DND-41 (cell line): ENCODE results near the gene RFLNA.

Source experiments
- ATAC-seq: fragments of 200-7000 bp; cut with Tn5 transposase; 3 replicates; pipeline ENCODE4 v1.9.1; 2021; ENCODE audit warnings: low read depth; ENCODE audit not compliant: insufficient read depth
- DNase-seq: peaks from one replicate; pipeline ENCODE4 v3.0.0-alpha.2; 2020
- H2AFZ ChIP-seq: 2 replicates; pipeline ENCODE4 v1.6.0; 2012; ENCODE audit warnings: low read depth, low read length
- H3K27ac ChIP-seq: 2 replicates; pipeline ENCODE4 v1.5.1; 2012; ENCODE audit warnings: low read length, inconsistent platforms
- H3K27me3 ChIP-seq: fragments of 200-600 bp; sonication (generic); 2 replicates; pipeline ENCODE4 v1.6.0; 2012; ENCODE audit warnings: low read length, mild to moderate bottlenecking, inconsistent platforms; ENCODE audit not compliant: insufficient read depth, poor library complexity
- H3K36me3 ChIP-seq: 2 replicates; pipeline ENCODE4 v1.5.1; 2012; ENCODE audit warnings: low read length, inconsistent platforms; ENCODE audit not compliant: insufficient read depth
- H3K4me1 ChIP-seq: 2 replicates; pipeline ENCODE4 v1.5.1; 2012; ENCODE audit warnings: mild to moderate bottlenecking, low read length; ENCODE audit not compliant: insufficient read depth
- H3K4me2 ChIP-seq: 2 replicates; pipeline ENCODE4 v1.6.0; 2012; ENCODE audit warnings: mild to moderate bottlenecking, moderate library complexity, low read length, inconsistent platforms; ENCODE audit not compliant: insufficient read depth
- H3K4me3 ChIP-seq, 2 experiments: fragments of 200-600 bp in 1 of 2; shearing (Covaris generic) in 1 of 2; 2 replicates each; pipeline ENCODE4 v1.5.1; 2012 to 2016; ENCODE audit warnings: inconsistent platforms in 2 of 2, low read length in 2 of 2, mild to moderate bottlenecking in 2 of 2, low read depth in 1 of 2, moderate library complexity in 1 of 2
- H3K79me2 ChIP-seq: 2 replicates; pipeline ENCODE4 v1.6.0; 2012; ENCODE audit warnings: low read length, inconsistent platforms; ENCODE audit not compliant: insufficient read depth
- H3K9ac ChIP-seq: 2 replicates; pipeline ENCODE4 v1.6.0; 2012; ENCODE audit warnings: low read depth, mild to moderate bottlenecking, inconsistent platforms, low read length, moderate library complexity
- H3K9me3 ChIP-seq: 2 replicates; pipeline ENCODE4 v1.5.1; 2012; ENCODE audit warnings: low read length, moderate library complexity, mild to moderate bottlenecking, inconsistent platforms; ENCODE audit not compliant: insufficient read depth, severe bottlenecking
- H4K20me1 ChIP-seq: 2 replicates; pipeline ENCODE4 v1.6.0; 2012; ENCODE audit warnings: low read length; ENCODE audit not compliant: insufficient read depth
- EZH2 ChIP-seq: IDR thresholded peaks from 3 replicates; pipeline ENCODE4 v1.6.1; 2012; ENCODE audit warnings: borderline replicate concordance, low read depth, mild to moderate bottlenecking, moderate library complexity, low read length, inconsistent platforms; ENCODE audit not compliant: severe bottlenecking
- TF ChIP-seq, protein P1 (sequence below): IDR thresholded peaks from 2 replicates; pipeline ENCODE4 v1.5.1; 2012; ENCODE audit warnings: borderline replicate concordance, low read length, moderate library complexity, mild to moderate bottlenecking; ENCODE audit not compliant: poor library complexity, severe bottlenecking; ENCODE audit errors: extremely low read depth

The RFLNA gene

DNA sequence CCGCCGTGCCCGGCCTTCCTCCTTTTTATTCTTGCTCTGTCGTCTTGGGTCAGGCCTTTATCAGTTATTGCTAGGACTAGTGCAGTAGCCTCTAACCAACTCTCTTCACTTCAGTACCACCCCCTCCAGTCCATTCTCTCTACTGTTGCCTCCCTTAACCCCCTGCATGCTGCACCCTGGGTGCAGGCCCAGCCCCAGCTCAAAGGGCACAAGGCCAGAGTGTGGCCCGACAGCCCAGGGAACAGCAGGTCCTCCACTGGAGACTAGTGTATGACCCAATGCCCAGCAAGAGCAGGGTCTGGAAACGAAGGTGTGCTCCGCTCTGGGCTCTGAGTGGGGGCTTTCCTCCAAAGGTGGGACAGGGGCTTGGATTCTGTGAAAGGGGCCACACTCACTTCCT is 30.0 kb upstream of the RFLNA start:
- Histone ChIP-seq H2AFZ (no peak overlapping the region), H4K20me1 (no peaks in the 10 kb centered on the region), H3K79me2 (no peaks in the 10 kb centered on the region), H3K4me2 (no peak overlapping the region), H3K9ac (no peak overlapping the region), H3K4me1 (peaks cover 21% of the 10 kb centered on the region), H3K27ac (no peak overlapping the region), H3K36me3 (no peaks in the 10 kb centered on the region), H3K4me3 (no peak overlapping the region), H3K27me3 (no peaks in the 10 kb centered on the region), H3K9me3 (no peaks in the 10 kb centered on the region)
- TF ChIP-seq EZH2 = no peak
- TF ChIP-seq, protein P1, sequence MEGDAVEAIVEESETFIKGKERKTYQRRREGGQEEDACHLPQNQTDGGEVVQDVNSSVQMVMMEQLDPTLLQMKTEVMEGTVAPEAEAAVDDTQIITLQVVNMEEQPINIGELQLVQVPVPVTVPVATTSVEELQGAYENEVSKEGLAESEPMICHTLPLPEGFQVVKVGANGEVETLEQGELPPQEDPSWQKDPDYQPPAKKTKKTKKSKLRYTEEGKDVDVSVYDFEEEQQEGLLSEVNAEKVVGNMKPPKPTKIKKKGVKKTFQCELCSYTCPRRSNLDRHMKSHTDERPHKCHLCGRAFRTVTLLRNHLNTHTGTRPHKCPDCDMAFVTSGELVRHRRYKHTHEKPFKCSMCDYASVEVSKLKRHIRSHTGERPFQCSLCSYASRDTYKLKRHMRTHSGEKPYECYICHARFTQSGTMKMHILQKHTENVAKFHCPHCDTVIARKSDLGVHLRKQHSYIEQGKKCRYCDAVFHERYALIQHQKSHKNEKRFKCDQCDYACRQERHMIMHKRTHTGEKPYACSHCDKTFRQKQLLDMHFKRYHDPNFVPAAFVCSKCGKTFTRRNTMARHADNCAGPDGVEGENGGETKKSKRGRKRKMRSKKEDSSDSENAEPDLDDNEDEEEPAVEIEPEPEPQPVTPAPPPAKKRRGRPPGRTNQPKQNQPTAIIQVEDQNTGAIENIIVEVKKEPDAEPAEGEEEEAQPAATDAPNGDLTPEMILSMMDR = no peak
- no peak for DNase-seq
- ATAC-seq = no peak

DNA sequence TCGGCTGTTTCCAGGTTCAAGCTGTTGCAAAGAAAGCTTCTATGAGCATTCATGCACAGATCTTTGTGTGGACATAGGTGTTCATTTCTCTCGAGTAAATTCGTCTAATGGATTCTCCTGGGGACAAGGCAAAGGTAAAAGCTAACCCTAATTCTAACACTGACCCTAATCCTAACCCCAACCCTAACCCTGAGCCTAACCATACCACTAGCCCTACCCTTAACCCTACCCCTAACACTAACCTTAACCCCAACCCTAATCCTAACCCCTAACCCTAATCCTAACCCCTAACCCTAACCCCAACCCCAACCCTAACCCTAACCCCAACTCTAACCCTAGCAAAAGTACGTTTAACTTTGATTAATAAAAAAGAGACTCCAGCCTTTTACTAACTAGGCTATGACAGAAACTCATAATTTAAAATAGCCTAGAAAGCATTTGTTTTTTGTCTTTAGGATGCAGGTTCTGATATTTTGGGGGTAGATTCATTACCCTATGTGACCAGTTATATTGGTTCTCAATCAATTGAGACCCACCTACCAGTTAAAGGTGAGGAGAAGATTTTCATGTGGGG is 27.6 kb upstream of the RFLNA start:
- no peaks in the 10 kb centered on the region for H3K27me3 ChIP-seq
- ATAC-seq = no peak
- no peaks in the 10 kb centered on the region for H3K9me3 ChIP-seq
- no peaks in the 10 kb centered on the region for H3K36me3 ChIP-seq
- H2AFZ ChIP-seq = no peak overlapping the region
- H3K4me1 ChIP-seq = no peaks in the 10 kb centered on the region
- TF ChIP-seq, protein P1 = no peak
- TF ChIP-seq EZH2 = no peak
- DNase-seq = no peak
- H3K9ac ChIP-seq = no peak overlapping the region
- H3K79me2 ChIP-seq = no peaks in the 10 kb centered on the region
- no peak overlapping the region for H3K27ac ChIP-seq
- H3K4me3 ChIP-seq = no peak overlapping the region
- no peaks in the 10 kb centered on the region for H4K20me1 ChIP-seq
- no peak overlapping the region for H3K4me2 ChIP-seq

DNA sequence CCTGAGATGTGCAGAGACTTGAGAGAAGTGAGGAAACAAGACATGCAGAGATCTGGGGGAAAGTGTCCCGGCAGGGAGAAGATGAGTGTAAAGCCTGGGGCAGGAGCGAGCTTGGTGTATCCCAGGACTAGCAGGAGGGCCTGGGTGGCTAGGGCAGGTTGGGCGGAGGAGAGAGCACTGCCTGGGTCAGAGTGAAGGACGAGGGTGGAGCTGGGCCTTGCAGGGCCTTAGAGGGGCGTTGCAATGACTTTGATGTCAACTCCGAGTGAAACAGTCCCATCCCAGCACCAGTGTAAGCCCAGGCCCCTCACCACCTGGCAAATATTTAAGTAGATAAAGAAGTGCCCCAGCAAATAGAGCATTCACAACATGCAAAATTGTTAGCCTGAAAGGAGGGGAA is 24.2 kb upstream of the RFLNA start:
- no peak overlapping the region for H3K27ac ChIP-seq
- no peak overlapping the region for H3K4me2 ChIP-seq
- H3K9me3 ChIP-seq = no peaks in the 10 kb centered on the region
- no peak for DNase-seq
- H3K27me3 ChIP-seq = no peaks in the 10 kb centered on the region
- no peaks in the 10 kb centered on the region for H3K79me2 ChIP-seq
- H3K36me3 ChIP-seq = no peaks in the 10 kb centered on the region
- no peak for TF ChIP-seq EZH2
- TF ChIP-seq, protein P1 = no peak
- ATAC-seq = no peak
- H3K4me1 ChIP-seq = 0 out of 2 replicates have a peak, but pooled peaks cover 4% of the 10 kb centered on the region
- H2AFZ ChIP-seq = no peak overlapping the region
- no peaks in the 10 kb centered on the region for H4K20me1 ChIP-seq
- no peak overlapping the region for H3K9ac ChIP-seq
- no peak overlapping the region for H3K4me3 ChIP-seq

DNA sequence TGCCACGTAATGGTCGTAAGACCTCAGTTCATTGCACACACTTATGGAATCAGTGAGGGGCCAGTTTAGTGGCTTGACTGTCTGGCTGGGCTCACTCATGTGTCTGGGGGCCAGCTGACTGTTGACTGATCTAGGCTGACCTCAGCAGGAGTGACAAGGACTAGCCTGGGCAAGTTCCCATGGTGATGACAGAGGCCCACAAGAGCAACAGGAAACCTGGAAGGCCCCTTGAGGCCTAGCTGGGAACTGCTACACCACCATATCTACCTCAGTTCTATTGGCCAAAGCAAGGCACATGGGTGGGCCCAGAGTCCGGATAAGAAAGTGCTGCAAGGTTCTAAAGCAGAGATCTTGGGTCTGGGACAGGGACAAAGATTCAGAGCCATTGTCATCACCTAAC is 21.3 kb upstream of the RFLNA start:
- ATAC-seq (peak; percentile 78), DNase-seq (peak; percentile 27)
- Histone ChIP-seq H4K20me1 (no peaks in the 10 kb centered on the region), H3K9me3 (no peaks in the 10 kb centered on the region), H3K4me1 (0 out of 2 replicates have a peak, but pooled peaks cover 4% of the 10 kb centered on the region), H3K9ac (no peak overlapping the region), H3K36me3 (no peaks in the 10 kb centered on the region), H3K27ac (no peak overlapping the region), H2AFZ (no peak overlapping the region), H3K4me2 (no peak overlapping the region), H3K27me3 (no peaks in the 10 kb centered on the region), H3K4me3 (no peak overlapping the region), H3K79me2 (no peaks in the 10 kb centered on the region)
- TF ChIP-seq, protein P1 = peak; percentile 57
- TF ChIP-seq EZH2 = no peak
